DMS53 treated with DMSO at 0.1 percent for 48 hours (cell line): Measurements from ENCODE around the gene RASIP1.
"Not testable (repeated sequence)": the region's sequence is repeated elsewhere in the genome, so short reads cannot be mapped to it uniquely, and the experiment has no call there.

Experiments
- DNase-seq: peaks from one replicate; lab custom pipeline; 2025; ENCODE audit not compliant: unreplicated experiment; lab: John Stamatoyannopoulos, UW

The RASIP1 gene

GRCh38 chr19:48735031-48735615, 5.3 kb downstream of the RASIP1 start:
- DNase-seq, result peak; percentile 63

- no peak for DNase-seq
Observed at GRCh38 chr19:48734625-48735024, 5.8 kb downstream of the RASIP1 start.

GRCh38 chr19:48731452-48731851, 9.0 kb downstream of the RASIP1 start:
- DNase-seq, result no peak

GRCh38 chr19:48728911-48729664, 11.3 kb downstream of the RASIP1 start:
- DNase-seq, result no peak

- no peak for DNase-seq
Observed at GRCh38 chr19:48726556-48726955, 13.9 kb downstream of the RASIP1 start.

GRCh38 chr19:48724796-48725753, 15.3 kb downstream of the RASIP1 start:
- DNase-seq, result peak; percentile 47

- no peak for DNase-seq
Observed at GRCh38 chr19:48722196-48722708, 18.2 kb downstream of the RASIP1 start.

- DNase-seq, result peak; percentile 97
Observed at GRCh38 chr19:48720613-48721296, 19.7 kb downstream of the RASIP1 start.

- DNase-seq, result no peak
Observed at GRCh38 chr19:48720251-48720612, 20.2 kb downstream of the RASIP1 start.

GRCh38 chr19:48719263-48720171, 20.9 kb downstream of the RASIP1 start, which contains the start of gene MAMSTR:
Gene MAMSTR, minus strand, starts transcription at chr19:48719725. Its CDS starts 694 bp downstream, at chr19:48719031.
- no peak for DNase-seq

GRCh38 chr19:48718711-48719231, 21.6 kb downstream of the RASIP1 start:
- no peak for DNase-seq

- not testable (repeated sequence) for DNase-seq
Observed at GRCh38 chr19:48718106-48718505, 22.3 kb downstream of the RASIP1 start.

GRCh38 chr19:48716562-48717291, 23.7 kb downstream of the RASIP1 start:
- no peak for DNase-seq

GRCh38 chr19:48715681-48716171, 24.7 kb downstream of the RASIP1 start:
- no peak for DNase-seq

GRCh38 chr19:48714759-48715675, 25.4 kb downstream of the RASIP1 start:
- DNase-seq, result no peak

GRCh38 chr19:48713864-48714755, 26.3 kb downstream of the RASIP1 start:
- DNase-seq, result peak; percentile 99
